Measurements from ENCODE around the gene UBD. TPM values are rescaled to one million over a fixed set of nuclear protein-coding genes. Genes with fewer than 3 reads are reported as not detected.

The UBD gene
- total and polyA plus RNA-seq, 10 donors: 10.8 to 121 (median 27.1) TPM

DNA sequence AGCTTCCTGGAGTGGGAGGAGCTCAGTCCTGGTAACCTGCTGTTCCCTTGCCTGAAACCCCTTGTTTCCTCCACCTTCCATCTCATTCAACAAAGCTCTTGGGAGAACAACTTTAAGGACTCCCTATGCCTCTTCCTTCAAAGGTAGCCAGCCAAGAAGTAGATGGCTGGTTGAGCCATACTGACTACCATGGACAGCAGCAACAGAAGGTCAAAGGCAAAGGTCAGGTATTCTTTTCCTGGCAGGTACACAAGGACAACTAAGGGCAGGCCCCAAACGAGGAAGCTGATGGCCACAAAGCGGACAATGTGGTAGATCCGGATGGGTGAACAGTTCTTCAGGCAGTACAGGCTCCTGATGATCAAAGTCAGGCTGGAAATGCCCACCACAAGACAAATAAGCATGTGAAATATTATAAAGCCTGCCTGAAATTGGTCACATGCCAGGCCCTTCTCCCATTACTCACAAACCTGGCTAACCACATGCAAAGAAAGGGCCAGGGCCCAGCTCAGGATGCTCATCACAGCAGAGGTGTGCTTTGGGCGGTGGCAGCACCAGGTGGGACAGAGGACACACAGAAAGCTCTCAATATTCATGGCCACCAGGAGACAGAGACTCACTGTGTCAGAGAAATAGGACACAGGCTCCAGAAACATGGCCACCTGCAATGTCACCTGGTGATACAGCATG lies 21.7 kb downstream of the UBD start:
- Histone ChIP-seq H3K9me3 (no peaks in the 10 kb centered on the region), H3K4me1 (no peaks in the 10 kb centered on the region), H3K36me3 (no peaks in the 10 kb centered on the region), H3K27me3 (replicated peaks in 1 of 7) (peaks cover 0 to 16% (median 0%) of the 10 kb centered on the region in 7 donors), H3K27ac (no peak overlapping the region), H3K4me3 (no peak overlapping the region)
- no peak for DNase-seq
- TF ChIP-seq POLR2A (IDR thresholded peaks at IDR 0.05) (no peak), POLR2AphosphoS5 (IDR thresholded peaks at IDR 0.05) (no peak)
- TF ChIP-seq, protein P1, sequence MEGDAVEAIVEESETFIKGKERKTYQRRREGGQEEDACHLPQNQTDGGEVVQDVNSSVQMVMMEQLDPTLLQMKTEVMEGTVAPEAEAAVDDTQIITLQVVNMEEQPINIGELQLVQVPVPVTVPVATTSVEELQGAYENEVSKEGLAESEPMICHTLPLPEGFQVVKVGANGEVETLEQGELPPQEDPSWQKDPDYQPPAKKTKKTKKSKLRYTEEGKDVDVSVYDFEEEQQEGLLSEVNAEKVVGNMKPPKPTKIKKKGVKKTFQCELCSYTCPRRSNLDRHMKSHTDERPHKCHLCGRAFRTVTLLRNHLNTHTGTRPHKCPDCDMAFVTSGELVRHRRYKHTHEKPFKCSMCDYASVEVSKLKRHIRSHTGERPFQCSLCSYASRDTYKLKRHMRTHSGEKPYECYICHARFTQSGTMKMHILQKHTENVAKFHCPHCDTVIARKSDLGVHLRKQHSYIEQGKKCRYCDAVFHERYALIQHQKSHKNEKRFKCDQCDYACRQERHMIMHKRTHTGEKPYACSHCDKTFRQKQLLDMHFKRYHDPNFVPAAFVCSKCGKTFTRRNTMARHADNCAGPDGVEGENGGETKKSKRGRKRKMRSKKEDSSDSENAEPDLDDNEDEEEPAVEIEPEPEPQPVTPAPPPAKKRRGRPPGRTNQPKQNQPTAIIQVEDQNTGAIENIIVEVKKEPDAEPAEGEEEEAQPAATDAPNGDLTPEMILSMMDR (IDR thresholded peaks at IDR 0.05 in 8 of 11, conservative IDR thresholded peaks at IDR 0.05 in 3 of 11): no peak
- intact Hi-C loops (cut with DNase I; ENCODE audit: low total_unique reads): no loop called here
- 68 to 85% (median 72%) methylated on average over 4 of the region's 4 CpGs for WGBS, 5 donors

DNA sequence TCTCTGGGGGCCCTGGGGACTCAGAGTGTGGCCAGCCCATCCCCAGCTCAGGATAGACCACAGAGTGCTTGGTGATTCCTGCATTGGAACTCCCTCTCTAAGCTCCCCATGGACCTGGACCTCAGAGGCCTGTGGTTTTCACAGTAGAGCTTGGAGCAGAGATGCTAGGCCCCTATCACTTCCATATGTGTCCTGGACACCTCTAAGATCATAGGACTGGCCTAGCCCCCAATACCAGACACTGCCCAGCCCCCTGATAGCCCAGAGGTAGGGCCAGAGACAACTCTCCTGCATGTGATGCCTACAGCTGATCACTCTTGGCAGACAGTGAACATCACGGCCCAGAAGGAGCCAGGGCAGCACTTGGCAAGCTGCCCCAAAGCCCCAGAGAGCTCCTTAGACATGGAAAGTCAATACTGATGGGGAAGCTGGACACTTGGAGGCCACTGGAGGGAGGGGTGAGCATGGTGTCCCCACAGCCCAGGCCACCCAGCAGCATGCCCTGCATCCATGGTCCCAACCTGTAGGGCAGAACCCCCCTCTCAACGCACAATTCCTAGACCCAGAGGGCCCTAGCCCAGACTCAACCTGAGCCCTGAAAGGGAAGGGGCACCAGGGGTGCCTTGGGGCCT lies 27.1 kb downstream of the UBD start:
- H3K9me3 ChIP-seq: no peaks in the 10 kb centered on the region
- no peak overlapping the region for H3K27ac ChIP-seq
- WGBS, 5 donors: 48 to 89% (median 70%) methylated on average over 2 of the region's 2 CpGs
- no peak overlapping the region for H3K4me3 ChIP-seq
- peaks cover 0 to 6% (median 0%) of the 10 kb centered on the region in 7 donors for H3K27me3 ChIP-seq (replicated peaks in 1 of 7)
- intact Hi-C loops (cut with DNase I; ENCODE audit: low total_unique reads): no loop called here
- no peaks in the 10 kb centered on the region for H3K4me1 ChIP-seq
- TF ChIP-seq, protein P1 (IDR thresholded peaks at IDR 0.05 in 8 of 11, conservative IDR thresholded peaks at IDR 0.05 in 3 of 11): no peak
- TF ChIP-seq POLR2AphosphoS5 (IDR thresholded peaks at IDR 0.05): no peak
- TF ChIP-seq POLR2A (IDR thresholded peaks at IDR 0.05): no peak
- no peaks in the 10 kb centered on the region for H3K36me3 ChIP-seq
- no peak for DNase-seq

DNA sequence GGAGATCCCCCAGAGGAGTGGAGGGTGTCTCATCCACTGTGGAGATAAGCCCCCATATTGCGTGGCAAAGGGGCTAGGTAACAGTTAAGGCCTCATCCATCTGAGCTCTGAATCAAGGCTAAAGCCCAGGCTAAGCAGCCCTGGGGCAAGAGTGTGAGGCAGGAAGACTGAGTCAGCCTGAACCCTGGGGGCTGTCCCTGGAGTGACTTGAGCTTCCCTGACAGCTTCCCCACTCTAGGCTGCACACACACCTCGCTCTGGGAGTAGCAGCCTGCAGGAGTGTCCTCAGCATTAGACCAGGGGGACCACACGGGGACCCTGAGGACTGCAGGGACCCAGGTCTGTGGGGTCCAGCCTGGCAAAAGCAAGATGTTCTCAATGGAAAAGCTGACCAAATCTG lies 27.9 kb downstream of the UBD start:
- intact Hi-C loops (cut with DNase I; ENCODE audit: low total_unique reads): no loop called here

More for the DNA sequence above, 27.9 kb downstream of the UBD start:
- no peaks in the 10 kb centered on the region for H3K4me1 ChIP-seq
- H3K27ac ChIP-seq: no peak overlapping the region
- WGBS, 5 donors: 51 to 80% (median 58%) methylated on average over 2 to 3 of the region's 3 CpGs
- H3K4me3 ChIP-seq: no peak overlapping the region
- no peaks in the 10 kb centered on the region for H3K9me3 ChIP-seq
- no peak for DNase-seq
- no peaks in the 10 kb centered on the region for H3K36me3 ChIP-seq
- TF ChIP-seq, protein P1 (IDR thresholded peaks at IDR 0.05 in 8 of 11, conservative IDR thresholded peaks at IDR 0.05 in 3 of 11): no peak
- no peak for TF ChIP-seq POLR2A (IDR thresholded peaks at IDR 0.05)
- no peak for TF ChIP-seq POLR2AphosphoS5 (IDR thresholded peaks at IDR 0.05)
- H3K27me3 ChIP-seq (replicated peaks in 1 of 7): peaks cover 0 to 6% (median 0%) of the 10 kb centered on the region in 7 donors

Data from spleen (tissue), 11 donors.